Keratinocyte (primary cell): ENCODE results near the gene CDHR1. TPM values are rescaled to one million over a fixed set of nuclear protein-coding genes. Genes with fewer than 3 reads are reported as not detected.
A peak's percentile ranks its signal among the peaks of the same experiment; 100 is the strongest.

Experiments used
- DNase-seq: peaks from one replicate; pipeline ENCODE4 v3.0.0-alpha.2; 2011; ENCODE audit warnings: low read depth, missing footprints, low spot score
- FAIRE-seq: peaks from 2 replicates; lab custom pipeline; 2011; peaks lifted over from hg19 to GRCh38; lab: Jason Lieb, UNC
- H2AFZ ChIP-seq: 2 replicates; pipeline ENCODE4 v1.6.0; 2012; ENCODE audit warnings: low read length, control low read depth, inconsistent platforms; ENCODE audit not compliant: control insufficient read depth
- H3K27ac ChIP-seq: 2 replicates; pipeline ENCODE4 v1.5.1; 2011; ENCODE audit warnings: low read length; ENCODE audit not compliant: control insufficient read depth, insufficient read depth
- H3K27me3 ChIP-seq: 3 replicates; pipeline ENCODE4 v1.6.0; 2011; ENCODE audit warnings: low read length; ENCODE audit not compliant: control insufficient read depth, insufficient read depth; ENCODE audit errors: extremely low read depth
- H3K36me3 ChIP-seq, 2 experiments: 2 replicates in 1 of 2; 3 replicates in 1 of 2; pipeline ENCODE4 v1.5.1; 2011; ENCODE audit warnings: low read length in 2 of 2, mild to moderate bottlenecking in 1 of 2; ENCODE audit not compliant: control insufficient read depth in 2 of 2, insufficient read depth in 2 of 2; ENCODE audit errors: extremely low read depth in 1 of 2
- H3K4me1 ChIP-seq: 3 replicates; pipeline ENCODE4 v1.5.1; 2011; ENCODE audit warnings: low read length; ENCODE audit not compliant: control insufficient read depth, insufficient read depth; ENCODE audit errors: extremely low read depth
- H3K4me2 ChIP-seq: 3 replicates; pipeline ENCODE4 v1.6.0; 2011; ENCODE audit warnings: low read depth, low read length; ENCODE audit not compliant: control insufficient read depth, insufficient read depth; ENCODE audit errors: extremely low read depth
- H3K4me3 ChIP-seq, 3 experiments: fragments of 200-600 bp in 1 of 3; sonication (generic) in 1 of 3; 2 replicates in 2 of 3; 3 replicates in 1 of 3; pipeline ENCODE4 v1.5.1; 2011 to 2016; ENCODE audit warnings: low read length in 3 of 3, mild to moderate bottlenecking in 3 of 3, control low read depth in 2 of 3, inconsistent platforms in 1 of 3, low read depth in 1 of 3, mixed read lengths in 1 of 3, mixed run types in 1 of 3, moderate library complexity in 1 of 3; ENCODE audit not compliant: control insufficient read depth in 2 of 3, insufficient read depth in 2 of 3; ENCODE audit errors: extremely low read depth in 1 of 3
- H3K79me2 ChIP-seq: 2 replicates; pipeline ENCODE4 v1.6.0; 2012; ENCODE audit warnings: low read length; ENCODE audit not compliant: control insufficient read depth, insufficient read depth
- H3K9ac ChIP-seq: 3 replicates; pipeline ENCODE4 v1.6.0; 2011; ENCODE audit warnings: low read length; ENCODE audit not compliant: control insufficient read depth, insufficient read depth; ENCODE audit errors: extremely low read depth
- H3K9me1 ChIP-seq: 3 replicates; pipeline ENCODE4 v1.6.0; 2011; ENCODE audit warnings: low read length; ENCODE audit not compliant: control insufficient read depth, insufficient read depth; ENCODE audit errors: extremely low read depth
- H3K9me3 ChIP-seq: 2 replicates; pipeline ENCODE4 v1.5.1; 2012; ENCODE audit warnings: low read depth, low read length; ENCODE audit not compliant: control insufficient read depth
- H4K20me1 ChIP-seq: 3 replicates; pipeline ENCODE4 v1.6.0; 2011; ENCODE audit warnings: low read length; ENCODE audit not compliant: control insufficient read depth, insufficient read depth; ENCODE audit errors: extremely low read depth
- CTCF ChIP-seq, 3 experiments: IDR thresholded peaks in 1 of 3; conservative IDR thresholded peaks in 1 of 3; optimal IDR thresholded peaks in 1 of 3; 2 replicates in 2 of 3; 3 replicates in 1 of 3; pipeline versions ENCODE3 to v1.5.1; 2011; ENCODE audit warnings: low read length in 3 of 3, mild to moderate bottlenecking in 3 of 3, moderate library complexity in 2 of 3, control low read depth in 1 of 3, inconsistent platforms in 1 of 3; ENCODE audit not compliant: insufficient read depth in 2 of 3; ENCODE audit errors: extremely low read depth in 1 of 3
- EZH2 ChIP-seq: IDR thresholded peaks from one replicate; pipeline ENCODE4 v1.6.1; 2012; ENCODE audit warnings: inconsistent platforms, mild to moderate bottlenecking, low read length, moderate library complexity
- dilution Hi-C: fragments of 300-500 bp; cut with MboI; formaldehyde crosslinking; loops from one replicate; pipeline ENCODE4 v1.7.0; 2020; ENCODE audit warnings: low sequenced_read_pairs; ENCODE audit not compliant: extremely low pct_ligation_motif_present
- polyA plus RNA-seq, 5 experiments: library from polyadenylated mRNA; depleted of rRNA in 3 of 5; stranded (reverse) in 3 of 5; stranded (forward) in 1 of 5; unstranded in 1 of 5; fragments of >200 nt; gene quantifications; 1 replicate in 1 of 5; 2 replicates in 3 of 5; 3 replicates in 1 of 5; pipeline versions ENCODE4 v1.2.1 to v1.2.3, GENCODE V29; 2011 to 2012; ENCODE audit warnings: missing spikeins in 2 of 5, low read depth in 1 of 5, low replicate concordance in 1 of 5

Gene CDHR1
- polyA plus RNA-seq, 1 donor (not counting 4 experiments of a cell fraction or from before 2014, with no cell fraction given) = 5.2 TPM

- H3K27me3 ChIP-seq = peaks cover 4% of the 10 kb centered on the region
- H3K27ac ChIP-seq = no peak overlapping the region
- no peaks in the 10 kb centered on the region for H3K4me1 ChIP-seq
- no peak overlapping the region for H3K9ac ChIP-seq
- DNase-seq (no peak), FAIRE-seq (peak; percentile 85)
- dilution Hi-C loops = loop anchor here (10.0 kb wide), 1 partner anchor 60 kb away; no protein-coding TSS in a partner anchor
- no peaks in the 10 kb centered on the region for H3K36me3 ChIP-seq
- no peaks in the 10 kb centered on the region for H3K79me2 ChIP-seq
- H3K9me1 ChIP-seq = no peaks in the 10 kb centered on the region
- H4K20me1 ChIP-seq = no peaks in the 10 kb centered on the region
- no peaks in the 10 kb centered on the region for H3K9me3 ChIP-seq
- no peak overlapping the region for H3K4me3 ChIP-seq
- TF ChIP-seq CTCF (optimal IDR thresholded peaks at IDR 0.05 in 1 of 3, IDR thresholded peaks at IDR 0.05 in 1 of 3, conservative IDR thresholded peaks at IDR 0.05 in 1 of 3; ENCODE audit: extremely low read depth in 1 of 3, insufficient read depth in 2 of 3, low read length in 3 of 3) = peak; percentile 98 to 99 (median 98)
- TF ChIP-seq EZH2 = no peak
- no peak overlapping the region for H3K4me2 ChIP-seq
- no peak overlapping the region for H2AFZ ChIP-seq
These were observed 10.9 kb downstream of the CDHR1 start for GRCh38 chr10:84205049-84205852.

DNA sequence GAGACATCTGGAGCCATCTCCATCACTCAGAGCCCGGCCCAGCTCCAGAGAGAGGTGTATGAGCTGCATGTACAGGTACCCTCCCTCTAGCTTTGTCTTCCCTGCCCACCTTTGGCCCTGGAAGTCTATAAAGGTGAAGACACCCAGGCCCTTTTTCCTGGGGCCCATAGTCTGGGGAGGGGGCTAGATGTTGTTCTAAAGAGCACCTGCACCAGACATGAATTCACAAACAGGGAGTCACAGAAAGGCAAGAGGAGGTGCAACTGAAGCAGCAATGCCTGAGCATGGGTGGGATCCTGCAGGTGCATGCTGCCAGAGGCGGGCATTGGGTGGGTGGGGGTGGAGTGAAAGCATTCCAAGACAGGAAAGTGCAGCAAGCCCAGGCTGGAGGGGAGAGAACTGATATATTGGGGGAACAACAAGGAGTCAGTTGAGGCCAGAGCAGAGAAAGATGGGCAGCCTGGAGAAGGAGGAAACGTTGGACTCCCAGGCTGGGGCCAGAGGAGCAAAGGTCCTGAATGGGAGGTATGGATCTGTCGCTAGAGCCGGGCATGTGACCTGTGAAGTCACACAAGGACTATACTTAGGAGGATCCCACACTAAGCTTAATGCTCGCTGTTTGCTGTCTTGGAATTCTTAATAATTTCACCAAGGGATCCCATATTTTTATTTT is 11.7 kb downstream of the CDHR1 start:
- no peaks in the 10 kb centered on the region for H3K79me2 ChIP-seq
- H3K27me3 ChIP-seq = no peaks in the 10 kb centered on the region
- no peaks in the 10 kb centered on the region for H3K9me1 ChIP-seq
- H3K9me3 ChIP-seq = no peaks in the 10 kb centered on the region
- H2AFZ ChIP-seq = no peak overlapping the region
- DNase-seq (no peak), FAIRE-seq (no peak)
- dilution Hi-C loops = loop anchor here (10.0 kb wide), 1 partner anchor 61 kb away; no protein-coding TSS in a partner anchor
- TF ChIP-seq CTCF (optimal IDR thresholded peaks at IDR 0.05 in 1 of 3, IDR thresholded peaks at IDR 0.05 in 1 of 3, conservative IDR thresholded peaks at IDR 0.05 in 1 of 3; ENCODE audit: extremely low read depth in 1 of 3, insufficient read depth in 2 of 3, low read length in 3 of 3) = no peak
- no peak for TF ChIP-seq EZH2
- no peak overlapping the region for H3K9ac ChIP-seq
- no peak overlapping the region for H3K27ac ChIP-seq
- no peak overlapping the region for H3K4me3 ChIP-seq
- no peaks in the 10 kb centered on the region for H3K4me1 ChIP-seq
- no peaks in the 10 kb centered on the region for H4K20me1 ChIP-seq
- no peak overlapping the region for H3K4me2 ChIP-seq
- H3K36me3 ChIP-seq = no peaks in the 10 kb centered on the region
